ENCODE data around the gene AP1M1. TPM values are rescaled to one million over a fixed set of nuclear protein-coding genes. Genes with fewer than 3 reads are reported as not detected.

The AP1M1 gene
- total RNA-seq, 1 experiment from 2014 or later = 30.3 TPM

- Histone ChIP-seq H3K4me2 (ENCODE audit: insufficient read depth, insufficient read length, low read length) (no peak overlapping the region), H3K27ac (ENCODE audit: insufficient read length, low read depth, low read length) (no peak overlapping the region), H3K23me2 (ENCODE audit: insufficient read length, low read depth, low read length, poor library complexity, severe bottlenecking) (no peaks in the 10 kb centered on the region), H3K23ac (ENCODE audit: insufficient read length, low read depth, low read length) (no peak overlapping the region), H4K8ac (replicated peaks; ENCODE audit: insufficient read length, low read depth, low read length) (no peak overlapping the region), H3K56ac (ENCODE audit: insufficient read length, low read depth, low read length) (no peak overlapping the region), H2BK12ac (ENCODE audit: insufficient read length, low read depth, low read length) (no peak overlapping the region), H3K14ac (ENCODE audit: insufficient read depth, low read length) (no peak overlapping the region), H2BK20ac (ENCODE audit: low read depth, low read length, poor library complexity, severe bottlenecking) (no peak overlapping the region), H3K79me2 (ENCODE audit: insufficient read depth, low read length) (no peaks in the 10 kb centered on the region), H2BK120ac (ENCODE audit: low read depth, low read length, poor library complexity, severe bottlenecking) (no peak overlapping the region), H3K18ac (ENCODE audit: insufficient read length, low read depth, low read length) (no peak overlapping the region), H4K20me1 (ENCODE audit: control insufficient read depth, insufficient read depth, insufficient read length) (no peaks in the 10 kb centered on the region), H2AFZ (ENCODE audit: low read length) (no peak overlapping the region), H2BK15ac (ENCODE audit: low read depth, low read length) (no peak overlapping the region), H3K27me3 (ENCODE audit: insufficient read depth, low read length) (no peaks in the 10 kb centered on the region), H2BK5ac (ENCODE audit: insufficient read length, low read length) (no peak overlapping the region), H3K9me3 (ENCODE audit: control insufficient read depth, low read depth, low read length) (no peaks in the 10 kb centered on the region), H3T11ph (ENCODE audit: low read length) (no peak overlapping the region), H3K4me1 (ENCODE audit: insufficient read depth, low read length) (no peaks in the 10 kb centered on the region), H3K79me1 (ENCODE audit: insufficient read depth, low read depth, low read length, poor library complexity, severe bottlenecking) (no peaks in the 10 kb centered on the region), H2AK5ac (ENCODE audit: insufficient read length, low read length) (no peak overlapping the region), H4K5ac (ENCODE audit: insufficient read length, low read depth, low read length) (no peak overlapping the region), H3K4ac (ENCODE audit: low read depth, low read length) (no peak overlapping the region), H4K91ac (ENCODE audit: insufficient read length, low read depth, low read length) (no peak overlapping the region), H3K9ac (ENCODE audit: extremely low read depth, insufficient read length, low read length) (no peak overlapping the region)
- Mint-ChIP-seq H3K9me3 (peaks cover 0 to 8% of the 10 kb centered on the region in 2 experiments; a peak in 3 of 5 replicates), H3K4me1 (0 out of 4 replicates have a peak, but pooled peaks cover 0 to 2% of the 10 kb centered on the region in 2 experiments), H3K27ac (no peak overlapping the region), H3K27me3 (ENCODE audit: low read depth) (peaks cover 12% of the 10 kb centered on the region), H3K4me3 (no peak overlapping the region), H3K36me3 (ENCODE audit: insufficient read depth in 1 of 3, low read depth in 3 of 3) (peaks cover 4 to 5% (median 4%) of the 10 kb centered on the region in 3 experiments; a peak in 5 of 7 replicates)
- no peak for DNase-seq
- TF ChIP-seq CTCF (conservative IDR thresholded peaks at IDR 0.05) = no peak
- WGBS (ENCODE audit: extremely low coverage, insufficient read length, low lambda C conversion rate) = no CpG with 5 or more reads among the region's 4 CpGs
Measured at GRCh38 chr19:16180611-16181010, 17.1 kb upstream of the AP1M1 start.

Measured in H9 (cell line).